Measurements from ENCODE around the gene OR10G3. TPM values are rescaled to one million over a fixed set of nuclear protein-coding genes. Genes with fewer than 3 reads are reported as not detected.
"Not testable (repeated sequence)": the region's sequence is repeated elsewhere in the genome, so short reads cannot be mapped to it uniquely, and the experiment has no call there.

OR10G3 gene
- total RNA-seq, 1 experiment from 2014 or later, result not detected

DNA sequence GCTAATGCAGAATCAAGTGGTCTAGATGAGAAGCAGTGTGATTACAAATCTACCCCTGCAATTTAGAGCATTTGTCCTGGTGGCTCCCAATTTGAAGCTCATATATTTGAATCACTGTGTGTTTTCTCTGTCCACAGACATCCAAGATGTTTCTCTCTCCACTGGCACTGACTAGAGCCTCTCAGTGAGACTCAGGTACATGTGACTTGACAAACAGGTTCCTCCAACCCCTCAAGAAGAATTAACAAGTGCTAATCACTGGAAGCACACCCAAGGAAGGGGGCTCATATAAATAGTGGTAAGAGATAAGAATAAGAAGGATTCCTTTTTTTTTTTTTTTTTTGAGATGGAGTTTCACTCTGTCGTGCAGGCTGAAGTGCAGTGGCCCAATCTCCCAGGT is 34.4 kb upstream of the OR10G3 start:
- intact Hi-C loops (cut with micrococcal nuclease; ENCODE audit: unreplicated experiment), result no loop called here
- POLR2A ChIA-PET (ENCODE audit: unreplicated experiment), result no interaction called here

GRCh38 chr14:21612324-21612723 is 32.4 kb upstream of the OR10G3 start:
- CTCF ChIA-PET, result no interaction called here
- Histone ChIP-seq H3K79me2 (ENCODE audit: low read depth) (no peaks in the 10 kb centered on the region), H3K27ac (no peak overlapping the region), H3K9me3 (ENCODE audit: insufficient read depth, low read depth) (no peaks in the 10 kb centered on the region), H3K4me1 (replicated peaks; ENCODE audit: insufficient read depth) (no peaks in the 10 kb centered on the region), H3F3A (ENCODE audit: insufficient read depth, low read depth) (no peaks in the 10 kb centered on the region), H3K4me2 (no peak overlapping the region), H3K27me3 (ENCODE audit: insufficient read depth, low read depth) (no peaks in the 10 kb centered on the region), H4K20me1 (ENCODE audit: insufficient read depth) (no peaks in the 10 kb centered on the region), H3K9me2 (ENCODE audit: insufficient read depth) (no peaks in the 10 kb centered on the region), H3K36me3 (ENCODE audit: low read depth) (no peaks in the 10 kb centered on the region), H2AFZ (no peak overlapping the region), H3K4me3 (no peak overlapping the region)
- POLR2A ChIA-PET (ENCODE audit: unreplicated experiment), result no interaction called here
- no peak for DNase-seq
- BruUV-seq (replicated peaks), result no TSS peak
- no peak for TF ChIP-seq EZH2 (IDR thresholded peaks at IDR 0.05; ENCODE audit: low read depth)
- TF ChIP-seq, protein P1, sequence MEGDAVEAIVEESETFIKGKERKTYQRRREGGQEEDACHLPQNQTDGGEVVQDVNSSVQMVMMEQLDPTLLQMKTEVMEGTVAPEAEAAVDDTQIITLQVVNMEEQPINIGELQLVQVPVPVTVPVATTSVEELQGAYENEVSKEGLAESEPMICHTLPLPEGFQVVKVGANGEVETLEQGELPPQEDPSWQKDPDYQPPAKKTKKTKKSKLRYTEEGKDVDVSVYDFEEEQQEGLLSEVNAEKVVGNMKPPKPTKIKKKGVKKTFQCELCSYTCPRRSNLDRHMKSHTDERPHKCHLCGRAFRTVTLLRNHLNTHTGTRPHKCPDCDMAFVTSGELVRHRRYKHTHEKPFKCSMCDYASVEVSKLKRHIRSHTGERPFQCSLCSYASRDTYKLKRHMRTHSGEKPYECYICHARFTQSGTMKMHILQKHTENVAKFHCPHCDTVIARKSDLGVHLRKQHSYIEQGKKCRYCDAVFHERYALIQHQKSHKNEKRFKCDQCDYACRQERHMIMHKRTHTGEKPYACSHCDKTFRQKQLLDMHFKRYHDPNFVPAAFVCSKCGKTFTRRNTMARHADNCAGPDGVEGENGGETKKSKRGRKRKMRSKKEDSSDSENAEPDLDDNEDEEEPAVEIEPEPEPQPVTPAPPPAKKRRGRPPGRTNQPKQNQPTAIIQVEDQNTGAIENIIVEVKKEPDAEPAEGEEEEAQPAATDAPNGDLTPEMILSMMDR (conservative IDR thresholded peaks at IDR 0.05), result no peak
- intact Hi-C loops (cut with micrococcal nuclease; ENCODE audit: unreplicated experiment), result loop anchor here (2.0 kb wide), 1 partner anchor 230 kb away; no protein-coding TSS in a partner anchor

More for the DNA sequence above, 34.4 kb upstream of the OR10G3 start:
- Histone ChIP-seq H3K4me3 (no peak overlapping the region), H4K20me1 (ENCODE audit: insufficient read depth) (no peaks in the 10 kb centered on the region), H3K9me3 (ENCODE audit: insufficient read depth, low read depth) (no peaks in the 10 kb centered on the region), H3K4me1 (replicated peaks; ENCODE audit: insufficient read depth) (no peaks in the 10 kb centered on the region), H3K27me3 (ENCODE audit: insufficient read depth, low read depth) (no peaks in the 10 kb centered on the region), H3F3A (ENCODE audit: insufficient read depth, low read depth) (no peaks in the 10 kb centered on the region), H3K36me3 (ENCODE audit: low read depth) (no peaks in the 10 kb centered on the region), H3K27ac (no peak overlapping the region), H3K4me2 (no peak overlapping the region), H3K9me2 (ENCODE audit: insufficient read depth) (no peaks in the 10 kb centered on the region), H3K79me2 (ENCODE audit: low read depth) (no peaks in the 10 kb centered on the region), H2AFZ (no peak overlapping the region)
- BruUV-seq (replicated peaks), result no TSS peak
- TF ChIP-seq EZH2 (IDR thresholded peaks at IDR 0.05; ENCODE audit: low read depth), result no peak
- TF ChIP-seq, protein P1 (conservative IDR thresholded peaks at IDR 0.05), result no peak
- CTCF ChIA-PET, result no interaction called here
- no peak for DNase-seq

GRCh38 chr14:21602181-21602580 is 22.3 kb upstream of the OR10G3 start:
- H3K79me2 ChIP-seq (ENCODE audit: low read depth); H3K4me2 ChIP-seq; H4K20me1 ChIP-seq (ENCODE audit: insufficient read depth); H3K4me1 ChIP-seq (replicated peaks; ENCODE audit: insufficient read depth); CTCF ChIA-PET; H3K36me3 ChIP-seq (ENCODE audit: low read depth); DNase-seq; H2AFZ ChIP-seq; H3F3A ChIP-seq (ENCODE audit: insufficient read depth, low read depth); H3K27ac ChIP-seq; BruUV-seq (replicated peaks); intact Hi-C loops (cut with micrococcal nuclease; ENCODE audit: unreplicated experiment); H3K9me3 ChIP-seq (ENCODE audit: insufficient read depth, low read depth); H3K4me3 ChIP-seq; POLR2A ChIA-PET (ENCODE audit: unreplicated experiment); H3K27me3 ChIP-seq (ENCODE audit: insufficient read depth, low read depth); H3K9me2 ChIP-seq (ENCODE audit: insufficient read depth): not testable (repeated sequence)

GRCh38 chr14:21589317-21589716 is 9.4 kb upstream of the OR10G3 start:
- POLR2A ChIA-PET (ENCODE audit: unreplicated experiment), result no interaction called here
- TF ChIP-seq, protein P1 (conservative IDR thresholded peaks at IDR 0.05), result no peak
- no peak for TF ChIP-seq EZH2 (IDR thresholded peaks at IDR 0.05; ENCODE audit: low read depth)
- Histone ChIP-seq H3K27me3 (ENCODE audit: insufficient read depth, low read depth) (no peaks in the 10 kb centered on the region), H3K36me3 (ENCODE audit: low read depth) (no peaks in the 10 kb centered on the region), H3K4me1 (replicated peaks; ENCODE audit: insufficient read depth) (no peaks in the 10 kb centered on the region), H3F3A (ENCODE audit: insufficient read depth, low read depth) (no peaks in the 10 kb centered on the region), H4K20me1 (ENCODE audit: insufficient read depth) (no peaks in the 10 kb centered on the region), H3K4me2 (no peak overlapping the region), H2AFZ (no peak overlapping the region), H3K27ac (no peak overlapping the region), H3K9me3 (ENCODE audit: insufficient read depth, low read depth) (peaks cover 9% of the 10 kb centered on the region; the same call in 1 of the 2 replicates), H3K4me3 (no peak overlapping the region), H3K9me2 (ENCODE audit: insufficient read depth) (no peaks in the 10 kb centered on the region), H3K79me2 (ENCODE audit: low read depth) (no peaks in the 10 kb centered on the region)
- CTCF ChIA-PET, result no interaction called here
- no peak for DNase-seq
- intact Hi-C loops (cut with micrococcal nuclease; ENCODE audit: unreplicated experiment), result no loop called here
- BruUV-seq (replicated peaks), result no TSS peak
